Loucy (cell line): ENCODE results near the gene PEX16.

Experiments
- H2AFZ ChIP-seq: fragments of 200-600 bp; sonication (generic); 2 replicates; pipeline ENCODE4 v1.6.0; 2016; ENCODE audit warnings: antibody characterized with exemption, mild to moderate bottlenecking, low read length, moderate library complexity
- H3F3A ChIP-seq: fragments of 200-600 bp; 2 replicates; pipeline ENCODE4 v1.6.0; 2016; ENCODE audit warnings: antibody characterized with exemption, low read depth, mild to moderate bottlenecking
- H3K27me3 ChIP-seq: fragments of 200-600 bp; sonication (generic); 2 replicates; pipeline ENCODE4 v1.6.1; 2014; ENCODE audit warnings: low read length, mild to moderate bottlenecking; ENCODE audit not compliant: insufficient read depth, poor library complexity, severe bottlenecking
- H3K36me3 ChIP-seq: fragments of 200-600 bp; sonication (generic); 2 replicates; pipeline ENCODE4 v1.6.1; 2016; ENCODE audit warnings: low read length; ENCODE audit not compliant: insufficient read depth
- H3K4me1 ChIP-seq: fragments of 200-600 bp; sonication (generic); 2 replicates; pipeline ENCODE4 v1.5.1; 2014; ENCODE audit warnings: low read length, mild to moderate bottlenecking; ENCODE audit not compliant: insufficient read depth, poor library complexity, severe bottlenecking
- H3K4me2 ChIP-seq: fragments of 200-600 bp; sonication (generic); 2 replicates; pipeline ENCODE4 v1.6.0; 2014; ENCODE audit warnings: antibody characterized with exemption, low read length, low read depth, mild to moderate bottlenecking; ENCODE audit not compliant: poor library complexity, severe bottlenecking
- H3K4me3 ChIP-seq: fragments of 200-600 bp; sonication (generic); 2 replicates; pipeline ENCODE4 v1.5.1; 2014; ENCODE audit warnings: low read length, mild to moderate bottlenecking, mixed read lengths; ENCODE audit not compliant: poor library complexity, severe bottlenecking
- H3K79me2 ChIP-seq: fragments of 200-600 bp; sonication (generic); 2 replicates; pipeline ENCODE4 v1.6.1; 2014; ENCODE audit warnings: low read length; ENCODE audit not compliant: insufficient read depth
- H3K9ac ChIP-seq: fragments of 200-600 bp; sonication (generic); 2 replicates; pipeline ENCODE4 v1.6.0; 2014; ENCODE audit warnings: mild to moderate bottlenecking, low read depth, low read length, moderate library complexity; ENCODE audit not compliant: poor library complexity, severe bottlenecking
- H3K9me2 ChIP-seq: fragments of 200-600 bp; sonication (generic); replicated peaks from 2 replicates; pipeline ENCODE4 v1.6.1; 2016; ENCODE audit warnings: low read depth, low read length, mixed read lengths
- H3K9me3 ChIP-seq: fragments of 200-600 bp; sonication (generic); 2 replicates; pipeline ENCODE4 v1.6.1; 2014; ENCODE audit warnings: mild to moderate bottlenecking, antibody characterized with exemption, low read length, low read depth; ENCODE audit not compliant: insufficient read depth
- H4K20me1 ChIP-seq: fragments of 200-600 bp; sonication (generic); 2 replicates; pipeline ENCODE4 v1.6.0; 2014; ENCODE audit warnings: antibody characterized with exemption, low read length, mild to moderate bottlenecking; ENCODE audit not compliant: insufficient read depth, poor library complexity, severe bottlenecking
- EZH2phosphoT487 ChIP-seq: fragments of 200-600 bp; IDR thresholded peaks from 2 replicates; pipeline ENCODE4 v1.6.1; 2018; ENCODE audit warnings: antibody characterized with exemption, mild to moderate bottlenecking, moderate library complexity, borderline replicate concordance
- TF ChIP-seq, protein P1 (sequence below): fragments of 200-600 bp; sonication (generic); conservative IDR thresholded peaks from 2 replicates; pipeline ENCODE4 v1.5.1; 2014; ENCODE audit warnings: mild to moderate bottlenecking, antibody characterized with exemption, low read length

Gene PEX16

GRCh38 chr11:45877845-45878244, 39.8 kb downstream of the PEX16 start:
- no peak overlapping the region for H3K4me3 ChIP-seq
- no peak overlapping the region for H3K4me2 ChIP-seq
- no peak overlapping the region for H3K9ac ChIP-seq
- H3K4me1 ChIP-seq = no peaks in the 10 kb centered on the region
- no peaks in the 10 kb centered on the region for H3K9me3 ChIP-seq
- H3K36me3 ChIP-seq = peaks cover 58% of the 10 kb centered on the region; the same call in 1 of the 2 replicates
- TF ChIP-seq, protein P1, sequence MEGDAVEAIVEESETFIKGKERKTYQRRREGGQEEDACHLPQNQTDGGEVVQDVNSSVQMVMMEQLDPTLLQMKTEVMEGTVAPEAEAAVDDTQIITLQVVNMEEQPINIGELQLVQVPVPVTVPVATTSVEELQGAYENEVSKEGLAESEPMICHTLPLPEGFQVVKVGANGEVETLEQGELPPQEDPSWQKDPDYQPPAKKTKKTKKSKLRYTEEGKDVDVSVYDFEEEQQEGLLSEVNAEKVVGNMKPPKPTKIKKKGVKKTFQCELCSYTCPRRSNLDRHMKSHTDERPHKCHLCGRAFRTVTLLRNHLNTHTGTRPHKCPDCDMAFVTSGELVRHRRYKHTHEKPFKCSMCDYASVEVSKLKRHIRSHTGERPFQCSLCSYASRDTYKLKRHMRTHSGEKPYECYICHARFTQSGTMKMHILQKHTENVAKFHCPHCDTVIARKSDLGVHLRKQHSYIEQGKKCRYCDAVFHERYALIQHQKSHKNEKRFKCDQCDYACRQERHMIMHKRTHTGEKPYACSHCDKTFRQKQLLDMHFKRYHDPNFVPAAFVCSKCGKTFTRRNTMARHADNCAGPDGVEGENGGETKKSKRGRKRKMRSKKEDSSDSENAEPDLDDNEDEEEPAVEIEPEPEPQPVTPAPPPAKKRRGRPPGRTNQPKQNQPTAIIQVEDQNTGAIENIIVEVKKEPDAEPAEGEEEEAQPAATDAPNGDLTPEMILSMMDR = no peak
- TF ChIP-seq EZH2phosphoT487 = no peak
- no peak overlapping the region for H2AFZ ChIP-seq
- H3K9me2 ChIP-seq = no peaks in the 10 kb centered on the region
- H4K20me1 ChIP-seq = no peaks in the 10 kb centered on the region
- no peaks in the 10 kb centered on the region for H3K27me3 ChIP-seq
- no peaks in the 10 kb centered on the region for H3F3A ChIP-seq
- no peaks in the 10 kb centered on the region for H3K79me2 ChIP-seq

- H3K36me3 ChIP-seq = peaks cover 56% of the 10 kb centered on the region; the same call in 1 of the 2 replicates
These were observed 40.5 kb downstream of the PEX16 start for GRCh38 chr11:45877221-45877620.

DNA sequence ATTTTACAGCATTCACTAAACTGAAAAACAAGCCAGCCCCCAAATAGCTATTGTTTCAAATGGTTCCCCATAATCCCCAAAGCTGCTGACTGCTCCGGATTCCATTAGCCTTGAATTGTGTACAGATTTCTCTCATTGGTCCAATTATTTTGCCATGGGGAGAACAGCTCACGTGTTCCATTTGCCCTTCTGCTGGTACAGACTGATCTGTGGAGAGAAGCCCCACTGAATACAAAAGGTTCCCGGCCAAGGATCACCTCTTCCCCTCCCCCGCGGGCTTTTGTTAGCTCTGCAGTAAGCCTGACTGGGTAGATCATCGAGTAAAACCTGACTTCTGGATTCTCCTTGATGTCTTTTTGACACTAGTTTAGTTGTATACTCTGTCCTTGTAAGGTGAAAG, 41.3 kb downstream of the PEX16 start:
- no peak overlapping the region for H3K4me3 ChIP-seq
- no peak for TF ChIP-seq EZH2phosphoT487
- TF ChIP-seq, protein P1 = no peak
- H3K9me2 ChIP-seq = no peaks in the 10 kb centered on the region
- H3K9ac ChIP-seq = no peak overlapping the region
- H3K4me2 ChIP-seq = no peak overlapping the region
- H3K36me3 ChIP-seq = peaks cover 56% of the 10 kb centered on the region; the same call in 1 of the 2 replicates
- H3K79me2 ChIP-seq = no peaks in the 10 kb centered on the region
- H2AFZ ChIP-seq = no peak overlapping the region
- peaks cover 6% of the 10 kb centered on the region for H3K4me1 ChIP-seq
- no peaks in the 10 kb centered on the region for H4K20me1 ChIP-seq
- no peaks in the 10 kb centered on the region for H3K27me3 ChIP-seq
- H3K9me3 ChIP-seq = no peaks in the 10 kb centered on the region
- no peaks in the 10 kb centered on the region for H3F3A ChIP-seq

More at GRCh38 chr11:45877221-45877620, 40.5 kb downstream of the PEX16 start:
- H2AFZ ChIP-seq = no peak overlapping the region
- no peak overlapping the region for H3K9ac ChIP-seq
- H3K4me2 ChIP-seq = no peak overlapping the region
- no peaks in the 10 kb centered on the region for H3K27me3 ChIP-seq
- no peaks in the 10 kb centered on the region for H3F3A ChIP-seq
- no peaks in the 10 kb centered on the region for H3K4me1 ChIP-seq
- no peaks in the 10 kb centered on the region for H4K20me1 ChIP-seq
- no peaks in the 10 kb centered on the region for H3K9me2 ChIP-seq
- H3K4me3 ChIP-seq = no peak overlapping the region
- no peaks in the 10 kb centered on the region for H3K79me2 ChIP-seq
- TF ChIP-seq, protein P1 = no peak
- TF ChIP-seq EZH2phosphoT487 = no peak
- H3K9me3 ChIP-seq = no peaks in the 10 kb centered on the region
